SKM-1 treated with dmso at 0.1 percent for 144 hours (cell line): Measurements from ENCODE around the gene ANKH.

Source experiments
- DNase-seq: peaks from one replicate; lab custom pipeline; 2025; ENCODE audit not compliant: unreplicated experiment; lab: John Stamatoyannopoulos, UW

The ANKH gene

DNA sequence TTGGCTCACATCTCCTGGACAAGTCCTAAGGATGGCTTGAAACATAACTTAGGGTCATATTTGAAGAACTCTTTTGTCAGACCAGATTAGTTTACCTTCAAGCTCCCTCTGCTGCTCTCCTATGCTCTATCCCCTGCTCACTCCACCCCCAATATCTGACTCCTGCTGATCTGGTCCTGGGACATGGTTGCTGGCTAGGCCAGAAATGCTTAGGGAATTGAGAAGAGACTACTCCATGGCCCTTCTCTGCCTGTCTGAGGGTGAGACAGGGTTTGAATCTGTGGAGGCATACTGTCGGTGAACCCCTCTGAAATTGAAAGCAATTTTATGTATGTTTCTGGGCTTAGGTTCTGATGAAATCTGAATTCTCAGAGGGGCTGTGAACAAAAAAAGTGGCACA, 203.8 kb downstream of the ANKH start:
- no peak for DNase-seq

DNA sequence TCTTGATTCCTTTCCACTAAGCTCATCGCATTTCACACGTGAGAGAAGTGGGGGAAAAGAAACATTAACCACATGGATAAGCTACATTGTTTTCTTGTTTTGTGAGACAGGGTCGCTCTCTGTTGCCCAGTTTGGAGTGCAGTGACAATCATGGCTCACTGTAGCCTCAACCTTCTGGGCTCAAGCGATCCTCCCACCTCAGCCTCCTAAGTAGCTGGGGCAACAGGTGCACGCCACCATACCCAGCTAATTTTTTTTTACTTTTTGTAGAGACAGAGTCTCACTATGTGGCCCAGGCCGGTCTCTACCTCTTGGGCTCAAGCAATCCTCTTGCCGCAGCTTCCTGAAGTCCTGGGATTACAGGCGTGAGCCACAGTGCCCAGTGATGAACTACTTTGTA, 204.3 kb downstream of the ANKH start:
- DNase-seq: no peak

DNA sequence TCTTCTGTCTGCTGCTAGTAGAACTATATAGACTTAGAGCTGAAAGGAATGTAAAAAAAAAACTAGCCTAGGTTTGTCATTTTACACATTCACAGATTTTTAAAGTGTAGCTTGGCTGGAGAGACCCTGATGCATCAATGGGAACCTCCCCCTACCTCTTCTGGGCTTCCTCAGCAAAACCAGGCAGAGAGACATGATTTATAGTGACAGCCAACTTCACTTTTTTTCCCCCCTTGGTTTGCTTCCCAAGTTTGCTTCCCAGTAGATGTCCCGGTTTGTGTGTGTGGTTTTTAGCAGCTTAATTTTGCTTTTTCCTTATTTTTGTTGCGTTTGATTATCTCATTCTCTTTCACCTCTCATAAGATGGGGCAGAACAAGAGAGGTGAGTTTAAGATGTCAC, 205.2 kb downstream of the ANKH start:
- no peak for DNase-seq

DNA sequence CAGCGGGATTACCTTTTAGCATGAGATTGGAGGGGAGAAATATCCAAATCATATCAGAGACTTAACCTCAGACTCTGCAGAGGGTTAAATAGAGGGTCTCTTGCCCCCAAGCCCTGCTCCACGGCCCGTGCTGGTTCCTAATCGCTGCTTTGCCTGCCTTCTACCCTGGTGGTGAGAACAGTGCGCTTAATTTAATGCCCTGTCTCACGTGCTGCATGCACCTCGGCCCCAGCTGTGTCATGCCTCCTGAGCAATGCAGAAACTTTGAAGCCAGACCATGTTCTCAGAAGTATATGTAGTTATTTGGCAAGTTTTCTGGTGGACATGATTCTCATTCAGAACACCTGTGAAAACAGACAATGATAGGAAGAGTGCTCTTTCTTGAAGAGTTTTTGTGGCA, 205.6 kb downstream of the ANKH start:
- no peak for DNase-seq

DNA sequence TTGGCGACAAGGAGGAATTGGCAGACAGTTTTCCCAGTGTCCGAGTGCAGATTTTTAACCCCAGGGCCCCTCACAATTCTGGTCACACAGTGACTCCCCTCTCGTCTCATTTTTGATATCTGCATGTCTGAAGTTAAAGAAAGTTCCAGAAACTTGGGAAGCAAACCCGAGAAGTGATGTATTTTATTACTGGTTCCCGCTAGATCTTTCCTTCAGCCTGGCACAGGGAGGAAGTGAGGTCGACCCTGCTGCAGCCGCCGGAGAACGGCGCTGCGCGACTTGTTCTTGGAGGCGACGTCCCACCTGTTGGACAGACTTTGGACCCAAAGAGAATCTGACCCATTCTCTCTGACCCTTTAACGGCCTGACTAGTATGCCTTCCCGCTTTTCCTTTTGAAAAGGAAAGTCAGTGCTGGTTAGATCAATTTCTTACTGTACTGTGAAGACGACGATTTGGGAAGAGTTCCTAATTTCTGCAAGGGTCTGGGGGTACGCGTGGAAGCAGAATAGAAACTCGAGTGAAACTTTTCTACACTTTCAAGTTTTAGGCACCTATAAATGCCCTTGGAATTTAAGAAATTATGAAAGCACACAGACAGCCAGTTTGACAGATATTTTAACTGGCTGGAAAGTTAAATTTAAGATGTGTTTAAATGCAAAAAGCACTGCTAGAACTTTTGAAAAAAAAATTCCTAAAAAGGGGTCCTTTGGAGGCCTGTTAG, 206.3 kb downstream of the ANKH start:
- DNase-seq: peak; percentile 17

DNA sequence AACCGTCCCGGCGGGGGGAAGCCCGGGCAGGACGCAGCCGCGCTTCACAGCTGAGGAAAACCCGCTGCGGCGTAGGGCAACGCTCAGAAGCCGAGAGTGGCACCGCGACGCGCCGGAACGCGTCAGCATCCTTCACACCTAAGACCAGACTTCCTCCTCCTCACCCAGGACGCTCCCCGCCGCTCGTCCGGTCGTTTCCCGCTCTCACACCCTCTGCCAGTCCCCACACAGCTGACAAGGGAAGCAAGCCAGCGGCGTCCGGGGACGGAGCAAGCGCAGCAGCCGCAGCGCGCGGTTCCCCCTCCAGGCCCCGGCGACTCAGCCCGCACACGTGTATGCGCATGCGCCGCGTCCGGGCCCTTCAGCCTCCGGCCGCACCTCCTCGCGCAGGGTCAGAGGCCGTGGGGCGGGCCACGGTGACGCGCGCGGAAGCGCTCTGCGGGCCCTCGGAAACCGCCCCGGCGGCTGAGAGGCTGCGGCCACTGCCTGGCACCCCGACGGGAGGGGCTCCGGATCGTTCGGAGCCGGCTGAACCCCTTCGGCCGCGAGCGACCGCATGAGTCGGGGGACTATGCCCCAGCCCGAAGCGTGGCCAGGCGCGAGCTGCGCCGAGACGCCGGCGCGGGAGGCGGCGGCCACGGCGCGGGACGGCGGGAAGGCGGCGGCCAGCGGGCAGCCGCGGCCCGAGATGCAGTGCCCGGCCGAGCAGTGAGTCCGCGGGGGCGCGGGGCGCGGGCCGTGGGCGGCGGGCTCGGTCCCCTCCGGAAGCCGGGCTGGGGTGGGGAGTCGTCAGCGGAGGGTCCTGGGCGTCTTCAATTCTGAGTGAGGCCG, 207.1 kb downstream of the ANKH start, which contains the start of gene OTULIN:
OTULIN (plus strand) TSS at position 449 of the 831 bp plus-strand sequence; CDS start at position 557, 108 bp downstream.
- peak; percentile 91 for DNase-seq

DNA sequence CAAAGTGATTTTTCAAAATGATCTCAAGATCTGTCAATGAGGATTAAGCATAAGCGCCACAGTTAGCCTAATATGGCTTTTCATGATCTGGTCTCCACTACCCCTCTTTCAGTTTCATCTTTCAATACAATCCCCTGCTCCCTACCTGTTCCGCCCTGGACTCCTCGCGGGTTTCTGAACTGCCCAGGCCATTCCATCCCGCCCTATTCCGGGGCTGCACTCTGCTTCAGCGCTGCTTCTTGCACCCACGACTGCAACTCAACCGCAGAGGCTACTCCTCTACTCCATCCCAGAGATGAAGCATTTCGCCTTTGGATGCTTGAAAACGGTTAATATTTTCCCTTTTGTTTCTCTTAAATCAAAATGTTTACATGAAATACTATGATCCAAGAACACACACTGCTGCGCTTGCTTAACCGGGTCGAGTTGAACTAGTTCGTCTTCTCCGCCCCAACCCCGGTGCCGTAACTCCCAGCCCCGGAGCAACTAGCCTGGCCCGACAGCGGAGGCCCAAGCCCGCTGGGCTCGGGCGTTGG, 207.8 kb downstream of the ANKH start:
- DNase-seq: no peak

DNA sequence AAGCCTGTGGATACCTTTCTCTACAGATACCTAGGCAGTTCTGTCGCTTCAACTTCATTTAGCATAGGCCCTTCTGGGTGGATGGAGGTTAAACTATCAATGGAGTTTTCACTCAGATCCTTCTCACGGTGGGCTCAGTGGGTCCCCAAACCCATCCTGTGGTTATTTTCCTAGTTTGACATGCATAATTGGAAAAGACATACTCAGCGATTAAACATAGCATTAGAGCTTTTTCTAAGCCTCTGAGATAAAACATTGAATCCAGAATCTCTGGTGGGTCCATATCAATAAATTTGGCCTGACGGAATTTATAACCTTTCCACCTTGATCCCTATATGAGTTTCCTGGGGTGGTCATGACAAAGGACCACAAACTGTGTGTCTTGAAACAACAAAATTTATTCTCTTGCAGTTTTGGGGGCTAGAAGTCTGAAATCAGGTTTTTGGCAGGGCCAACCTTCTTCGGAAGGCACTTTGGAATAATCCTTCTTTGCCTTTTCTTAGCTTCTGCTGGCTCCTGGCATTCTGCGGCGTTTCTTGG, 208.8 kb downstream of the ANKH start:
- no peak for DNase-seq

DNA sequence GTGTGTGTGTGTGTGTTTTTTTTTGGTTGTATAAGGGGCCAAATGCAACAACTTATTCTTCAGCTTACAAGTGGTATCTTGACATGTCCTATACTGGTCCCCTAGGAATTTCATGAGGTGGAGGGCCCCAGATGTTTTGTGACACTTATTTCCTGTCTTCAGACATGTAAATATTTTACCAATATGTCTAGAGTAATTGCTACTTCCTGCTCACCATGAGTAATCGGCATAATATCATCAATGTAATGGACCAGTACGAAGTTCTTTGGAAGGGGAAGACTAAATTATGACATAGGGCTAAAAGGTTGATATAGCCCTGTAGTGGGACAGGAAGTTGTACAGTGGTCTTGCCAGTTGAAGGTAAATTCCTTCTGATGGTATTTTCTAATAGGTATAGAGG, 210.7 kb downstream of the ANKH start:
- DNase-seq: no peak

DNA sequence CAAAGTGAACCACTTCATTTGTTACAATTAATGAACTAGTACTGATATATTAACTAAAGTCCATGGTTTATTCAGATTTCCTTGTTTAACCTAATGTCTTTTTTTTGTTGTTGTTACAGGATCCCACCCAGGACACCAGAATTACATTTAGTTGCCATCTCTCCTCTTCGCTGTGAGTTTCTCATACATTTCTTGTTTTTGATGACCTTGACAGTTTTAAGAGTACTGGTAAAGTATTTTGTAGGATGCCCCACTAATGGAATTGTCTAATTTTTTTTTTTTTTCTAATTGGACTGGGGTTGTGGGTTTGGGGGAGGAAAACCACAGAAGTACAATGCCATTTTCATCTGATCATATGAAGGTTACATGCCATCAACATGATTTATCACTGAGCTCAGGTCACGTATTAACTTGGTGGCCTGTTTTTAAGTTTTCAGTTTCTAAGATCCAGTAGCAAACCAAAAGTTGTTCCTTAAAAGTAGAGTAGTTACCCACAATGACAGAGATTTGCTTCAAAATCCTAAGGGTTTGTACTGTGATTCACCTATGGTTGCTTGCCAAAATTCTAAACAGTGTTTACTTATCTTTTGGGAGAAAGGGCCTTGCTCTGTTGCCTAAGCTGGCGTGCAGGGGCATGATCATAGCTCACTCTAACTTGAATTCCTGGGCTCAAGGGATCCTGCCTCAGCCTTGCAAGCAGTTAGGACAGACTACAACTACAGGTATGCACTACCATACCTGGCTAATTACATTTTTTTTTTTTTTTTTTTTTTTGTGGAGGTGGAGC, 211.6 kb downstream of the ANKH start:
- DNase-seq: no peak

DNA sequence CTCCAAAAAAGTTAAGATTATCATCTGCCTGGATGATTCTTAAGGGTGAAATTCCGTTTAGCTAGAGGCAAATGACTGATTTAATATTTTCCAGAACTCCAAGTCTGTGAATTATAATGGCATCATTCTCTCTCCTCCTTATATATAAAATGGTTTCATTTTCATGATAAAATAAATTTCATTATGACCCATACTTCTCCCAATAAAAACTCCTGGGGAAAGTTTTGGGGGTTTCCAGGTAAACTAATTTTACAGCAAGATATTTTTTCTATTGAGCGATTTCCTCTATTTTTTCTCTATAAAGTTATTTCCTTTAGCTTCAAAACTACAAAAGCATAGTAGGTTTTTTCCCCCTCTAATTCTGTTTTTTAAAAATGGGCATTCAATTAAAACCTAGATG, 214.7 kb downstream of the ANKH start:
- no peak for DNase-seq

DNA sequence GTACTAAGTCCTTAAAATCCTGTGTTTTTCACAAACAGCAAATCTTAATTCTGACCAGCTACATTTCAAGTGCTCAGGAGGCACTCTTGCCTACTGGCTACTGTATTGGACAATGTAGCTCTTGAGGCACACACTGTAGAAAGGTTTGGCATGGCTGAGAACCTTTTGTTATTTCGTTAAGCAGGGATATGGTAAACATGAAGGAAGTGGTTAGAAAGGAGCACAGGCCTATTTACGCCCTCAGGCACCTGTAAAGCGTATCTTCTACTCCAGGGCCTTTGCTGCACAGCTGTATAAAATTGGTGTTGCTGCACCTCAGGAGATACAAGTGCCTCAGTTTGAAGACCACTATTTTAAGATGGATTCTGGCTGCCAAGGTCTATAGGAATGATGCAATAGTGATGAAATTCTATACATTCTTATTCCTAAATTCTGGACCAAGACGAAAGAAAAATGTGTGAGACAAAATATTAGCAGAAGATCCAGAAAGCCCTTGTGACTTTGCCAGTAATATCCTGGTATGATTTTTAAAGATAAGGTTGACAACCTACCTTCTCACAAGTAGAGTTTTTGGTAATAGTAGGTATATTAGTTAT, 216.3 kb downstream of the ANKH start:
- no peak for DNase-seq
